NCI-H69 (cell line): ENCODE measurements around the gene CRABP2.

Experiments
- DNase-seq: peaks from one replicate; lab custom pipeline; 2025; lab: John Stamatoyannopoulos, UW

Gene CRABP2

GRCh38 chr1:156655151-156655903 is 50.1 kb downstream of the CRABP2 start:
- DNase-seq, result peak; percentile 63

- peak; percentile 20 for DNase-seq
Observed at GRCh38 chr1:156654700-156655099, 50.7 kb downstream of the CRABP2 start.

GRCh38 chr1:156652992-156653355 is 52.4 kb downstream of the CRABP2 start:
- no peak for DNase-seq

- no peak for DNase-seq
Observed at GRCh38 chr1:156652131-156652991, 53.0 kb downstream of the CRABP2 start.
